GM12892 (cell line): Measurements from ENCODE around the gene BCAS4.

Source experiments
- POLR2A ChIP-seq: IDR thresholded peaks from 2 replicates; pipeline ENCODE4 v1.6.1; 2011; ENCODE audit warnings: low read depth, low read length, control low read depth
- POLR2AphosphoS5 ChIP-seq: IDR thresholded peaks from 2 replicates; pipeline ENCODE4 v1.6.1; 2011; ENCODE audit warnings: low read depth, low read length, control low read depth

DNA sequence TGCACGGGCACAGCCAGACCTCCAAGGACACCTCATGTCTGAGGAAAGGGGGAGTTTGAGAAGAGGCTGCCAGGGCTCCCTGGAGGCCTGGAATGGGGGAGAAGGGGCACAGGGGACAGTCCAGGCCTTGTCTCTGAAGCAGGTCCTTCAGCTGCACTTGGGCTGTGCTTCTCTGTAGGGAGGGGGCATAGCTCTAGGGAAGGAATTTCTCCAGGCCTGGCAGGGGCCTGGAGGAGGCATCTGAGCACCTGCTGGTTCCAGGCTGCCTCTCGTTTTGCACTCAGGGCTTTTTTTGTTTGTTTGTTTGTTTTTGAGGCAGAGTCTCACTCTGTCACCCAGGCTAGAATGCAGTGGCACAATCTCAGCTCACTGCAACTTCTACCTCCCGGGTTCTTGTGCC, 67.7 kb downstream of the BCAS4 start:
- TF ChIP-seq POLR2A: no peak
- no peak for TF ChIP-seq POLR2AphosphoS5
